ENCODE results near the gene GSX1. TPM values are rescaled to one million over a fixed set of nuclear protein-coding genes. Genes with fewer than 3 reads are reported as not detected.
"Not testable (repeated sequence)": the region's sequence is repeated elsewhere in the genome, so short reads cannot be mapped to it uniquely, and the experiment has no call there.

GSX1 gene
- not detected in 2 replicates for total RNA-seq

GRCh38 chr13:27792393-27793218 lies at the start of gene GSX1:
Gene GSX1 (plus strand): TSS chr13:27792483. CDS start chr13:27792691, 208 bp downstream.
- DNase-seq (ENCODE audit: low read depth, low spot score): peak; percentile 45

- DNase-seq (ENCODE audit: low read depth, low spot score): no peak
Measured at GRCh38 chr13:27744801-27745200, 47.5 kb upstream of the GSX1 start.

GRCh38 chr13:27745301-27745700 lies 47.0 kb upstream of the GSX1 start:
- no peak for DNase-seq (ENCODE audit: low read depth, low spot score)

GRCh38 chr13:27748143-27748542 lies 44.1 kb upstream of the GSX1 start:
- DNase-seq (ENCODE audit: low read depth, low spot score): not testable (repeated sequence)

DNA sequence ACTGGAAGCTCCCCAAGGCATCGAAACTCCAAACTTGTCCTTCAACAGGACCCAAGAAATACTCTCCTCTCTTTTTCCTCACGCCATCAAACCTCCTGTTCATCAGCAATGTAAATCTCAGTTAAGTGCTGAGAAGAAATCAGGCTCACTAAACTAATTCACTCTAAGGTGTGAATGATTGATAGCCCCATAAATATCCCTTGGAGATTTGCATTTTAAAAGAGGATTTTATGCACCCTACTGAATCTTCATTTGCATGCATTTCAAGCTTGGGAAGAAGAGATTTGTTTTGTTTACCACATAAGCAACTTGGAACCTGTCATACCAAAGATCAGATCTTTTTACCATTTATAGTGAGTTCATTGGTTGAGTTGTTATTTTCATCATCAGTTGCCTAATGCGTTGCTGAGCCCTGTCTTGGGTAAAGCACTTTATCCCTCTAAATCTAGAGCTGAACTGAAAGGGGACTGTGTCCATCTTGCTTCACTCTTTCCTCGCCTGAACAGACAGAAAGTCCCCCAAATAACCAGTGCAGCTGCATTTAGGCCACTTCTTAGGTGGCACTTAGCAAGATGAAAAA lies 40.2 kb upstream of the GSX1 start:
- no peak for DNase-seq (ENCODE audit: low read depth, low spot score)

DNA sequence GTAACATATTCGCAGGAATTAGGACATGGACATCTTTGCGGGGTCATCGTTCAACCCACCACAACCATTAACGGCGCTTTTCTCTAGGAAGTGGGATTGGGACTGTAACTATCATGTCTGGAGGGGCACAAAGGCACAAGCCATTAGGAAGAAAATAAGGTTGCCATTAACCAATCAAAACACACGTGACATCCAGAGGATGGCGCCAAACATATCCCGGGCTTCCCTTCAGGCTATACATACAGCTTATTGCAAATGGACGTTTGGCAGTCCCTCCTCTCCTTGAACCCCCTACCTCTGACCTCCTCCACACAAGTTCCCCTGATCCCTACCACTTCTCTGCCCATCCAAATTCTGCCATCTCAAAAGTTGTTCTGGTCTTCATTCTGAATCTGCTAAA lies 26.6 kb upstream of the GSX1 start:
- DNase-seq (ENCODE audit: low read depth, low spot score): no peak

DNA sequence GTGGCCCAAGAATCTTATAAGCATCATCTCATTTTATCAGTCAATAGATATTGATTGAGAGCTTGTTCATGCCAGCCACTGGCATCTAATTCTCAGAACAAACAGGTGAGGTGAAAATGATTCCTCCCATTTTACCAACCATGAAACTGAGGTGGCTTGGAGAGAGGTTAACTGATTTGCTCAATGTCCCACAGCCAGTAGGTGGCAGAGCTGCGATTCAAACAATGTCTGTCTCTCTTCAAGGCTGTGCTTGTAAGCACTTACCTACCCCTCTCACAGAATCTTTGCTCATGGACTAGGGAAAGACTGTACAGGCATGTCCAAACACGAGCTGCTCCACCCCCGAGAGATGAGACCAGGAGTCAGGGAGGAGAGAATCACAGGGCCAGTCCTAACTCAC lies 21.5 kb upstream of the GSX1 start:
- no peak for DNase-seq (ENCODE audit: low read depth, low spot score)

DNA sequence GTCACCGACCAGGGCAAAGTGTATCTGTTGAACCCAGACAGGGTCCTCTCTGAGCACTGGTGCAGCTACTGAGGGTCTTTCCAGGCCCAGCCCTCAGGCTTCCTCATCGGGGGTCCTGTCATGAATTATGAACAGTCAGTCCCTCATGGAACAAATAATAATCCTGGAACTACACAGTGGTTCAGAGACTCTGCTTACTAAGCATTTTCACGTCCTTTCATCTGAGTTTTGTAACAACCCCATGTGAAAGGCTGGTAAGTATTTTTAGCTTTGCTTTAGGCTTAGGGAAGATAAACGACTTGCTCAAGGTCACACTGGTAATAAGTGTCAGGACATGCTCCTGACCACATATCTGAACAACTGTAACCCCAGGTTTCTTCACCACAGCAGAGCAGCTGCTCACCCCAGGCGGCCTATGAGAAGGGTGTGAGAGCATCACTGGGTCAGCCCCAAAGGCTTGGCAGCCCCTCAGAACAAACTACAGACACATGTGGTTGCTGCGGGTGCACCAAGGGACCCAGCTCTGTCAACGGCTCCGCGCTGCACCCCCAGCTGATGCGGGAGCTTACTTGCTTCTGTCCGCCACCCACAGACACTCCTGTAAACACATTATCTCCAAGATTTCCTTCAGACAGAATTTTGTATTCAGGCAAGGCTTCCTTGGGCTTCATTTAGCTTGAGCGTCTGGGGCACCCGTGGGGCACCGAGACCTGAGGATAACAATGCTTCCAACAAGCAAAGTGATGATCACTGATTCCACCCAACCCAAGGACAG lies 19.4 kb upstream of the GSX1 start:
- no peak for DNase-seq (ENCODE audit: low read depth, low spot score)

GRCh38 chr13:27774169-27774568 lies 18.1 kb upstream of the GSX1 start:
- no peak for DNase-seq (ENCODE audit: low read depth, low spot score)

- no peak for DNase-seq (ENCODE audit: low read depth, low spot score)
Measured at GRCh38 chr13:27774651-27775050, 17.6 kb upstream of the GSX1 start.

DNA sequence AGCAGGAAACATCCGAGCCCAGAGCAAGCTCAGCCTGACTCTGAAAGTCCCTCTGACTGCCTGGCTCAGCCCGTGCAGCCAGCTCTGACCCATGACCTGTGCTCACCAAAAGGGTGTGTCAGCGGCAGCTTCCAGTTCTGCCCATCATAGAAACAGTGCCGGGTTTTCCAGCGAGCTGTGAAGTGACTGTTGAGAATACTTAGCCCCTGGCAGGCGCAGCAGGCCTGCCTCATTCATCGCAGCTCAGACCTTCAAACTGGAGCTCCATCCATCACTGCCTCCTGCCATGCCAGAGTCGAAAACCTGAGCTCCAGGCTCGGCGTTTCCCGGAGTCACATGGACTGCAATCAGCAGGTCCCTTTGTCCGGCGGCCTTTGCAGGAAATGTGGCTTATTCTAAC lies 16.3 kb upstream of the GSX1 start:
- no peak for DNase-seq (ENCODE audit: low read depth, low spot score)

GRCh38 chr13:27782151-27782550 lies 10.1 kb upstream of the GSX1 start:
- DNase-seq (ENCODE audit: low read depth, low spot score): no peak

- no peak for DNase-seq (ENCODE audit: low read depth, low spot score)
Measured at GRCh38 chr13:27783111-27783510, 9.2 kb upstream of the GSX1 start.

- DNase-seq (ENCODE audit: low read depth, low spot score): no peak
Measured at GRCh38 chr13:27788271-27788670, 4.0 kb upstream of the GSX1 start.

GRCh38 chr13:27789153-27789494 lies 3.2 kb upstream of the GSX1 start:
- DNase-seq (ENCODE audit: low read depth, low spot score): no peak

DNA sequence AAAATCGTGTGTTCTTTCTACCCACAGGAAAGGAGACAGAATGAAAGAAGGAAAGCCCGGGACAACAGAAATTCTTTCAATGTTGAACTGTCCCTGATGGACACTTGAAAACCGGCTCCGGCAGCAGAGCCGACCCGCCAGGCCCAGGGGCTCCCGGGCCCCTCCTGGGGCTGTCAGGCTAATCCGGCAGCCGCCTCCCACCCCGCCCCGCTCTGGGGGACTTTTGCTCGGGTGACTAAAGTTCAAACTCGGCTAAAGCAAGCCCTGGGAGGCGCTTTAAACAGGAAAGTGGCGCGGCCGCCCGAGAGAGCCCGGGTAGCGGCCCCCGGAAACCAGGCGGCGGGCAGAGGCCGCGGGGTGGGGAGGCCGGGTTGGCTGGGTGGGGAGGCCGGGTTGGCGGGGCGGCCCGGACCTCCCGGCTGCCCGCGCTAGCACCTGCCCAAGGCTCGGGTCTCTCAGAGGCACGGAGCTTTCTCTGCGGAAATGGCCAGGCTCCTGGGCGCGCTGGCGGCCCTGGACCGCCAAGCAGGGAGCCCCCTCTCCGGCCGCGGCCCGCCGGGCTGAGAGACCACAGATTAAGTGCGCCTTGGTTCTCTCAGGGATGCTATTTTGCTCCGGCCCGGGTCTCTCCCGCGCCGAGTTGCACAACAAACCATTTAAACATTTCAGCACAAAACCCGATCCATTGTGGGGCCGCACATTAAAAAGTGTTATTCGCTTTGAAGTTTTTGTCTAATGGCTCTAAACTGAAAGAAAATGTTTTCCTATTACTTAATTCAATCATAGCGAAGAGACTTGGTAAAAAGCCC lies 2.6 kb upstream of the GSX1 start:
- no peak for DNase-seq (ENCODE audit: low read depth, low spot score)

DNA sequence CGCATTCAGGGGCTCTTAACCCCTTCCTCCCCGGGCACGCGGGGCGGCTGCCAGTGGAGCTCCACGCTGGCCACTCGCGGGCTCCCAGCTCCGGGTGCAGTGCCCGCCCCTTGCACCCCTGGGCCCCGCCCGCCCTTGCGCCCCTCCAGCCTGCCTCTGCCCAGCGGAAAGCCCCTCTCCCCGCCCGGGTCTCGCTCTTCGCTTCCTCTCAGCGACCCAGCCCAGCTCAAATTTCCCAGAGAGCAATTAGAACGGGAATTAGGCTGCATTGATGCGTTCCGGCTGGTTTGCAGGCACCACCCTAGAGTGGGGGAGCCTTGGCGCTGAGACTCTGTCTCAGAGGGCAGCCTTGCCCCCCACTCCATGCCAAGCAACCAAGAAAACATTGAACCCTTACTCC lies 1.8 kb upstream of the GSX1 start:
- no peak for DNase-seq (ENCODE audit: low read depth, low spot score)

DNA sequence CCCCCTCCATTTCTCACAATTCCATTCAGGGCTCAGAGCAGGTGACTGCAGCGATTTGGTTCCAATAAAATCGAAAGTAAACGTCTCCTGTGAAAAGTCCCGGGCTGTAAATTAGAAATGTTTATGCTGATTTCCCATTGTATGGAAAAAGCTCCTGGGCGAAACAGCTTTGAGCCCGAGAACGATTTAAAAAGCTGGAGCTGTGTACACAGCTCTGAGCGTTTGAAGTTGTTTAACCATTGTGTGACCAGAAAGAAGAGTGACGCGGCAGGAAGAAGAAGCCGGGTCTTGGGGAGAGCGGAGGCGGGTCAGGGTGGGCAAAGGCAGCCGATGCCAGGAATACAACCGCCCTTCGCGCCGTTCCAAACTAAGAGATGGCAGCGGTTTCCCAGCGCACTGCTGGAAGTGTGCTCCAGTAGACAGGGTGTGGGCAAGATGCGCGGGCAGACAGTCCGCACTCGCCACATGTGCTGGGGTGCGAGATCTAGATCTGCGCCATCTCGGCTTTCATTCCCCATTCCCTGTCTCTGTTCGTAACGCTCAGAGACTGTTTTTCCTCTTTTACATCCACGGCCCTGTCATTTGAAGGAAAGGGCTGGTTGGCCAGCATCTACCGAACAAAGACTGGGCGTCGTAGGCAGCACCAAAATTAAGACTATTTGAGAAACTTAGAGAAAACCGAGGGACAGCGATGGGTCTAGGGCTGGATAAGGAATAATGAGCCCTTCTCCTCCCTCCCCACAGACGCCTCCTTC lies 960 bp upstream of the GSX1 start:
- DNase-seq (ENCODE audit: low read depth, low spot score): no peak

DNA sequence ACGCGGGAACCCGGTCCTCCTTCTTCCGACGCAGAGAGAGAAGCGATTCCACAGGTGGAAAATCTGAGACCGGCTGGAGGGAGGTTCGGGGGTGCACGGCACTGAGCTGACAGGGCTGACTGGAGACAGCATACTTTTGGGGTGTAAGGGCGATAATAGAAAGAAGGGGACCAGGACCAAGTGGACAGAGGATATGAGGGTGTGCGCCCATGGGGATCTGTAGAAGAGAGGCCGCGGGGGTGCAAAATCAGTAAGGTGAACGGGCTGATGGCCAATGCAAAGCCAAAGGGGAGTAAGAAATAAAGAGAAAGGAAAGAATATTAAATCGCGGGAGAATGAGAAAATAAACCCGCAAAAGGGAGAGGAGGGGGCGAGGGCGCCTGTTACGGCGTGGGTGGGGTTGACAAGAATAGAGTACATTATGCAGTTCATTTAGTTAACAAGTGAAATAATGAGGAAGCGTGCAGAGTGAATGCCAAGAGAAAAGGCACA lies 336 bp upstream of the GSX1 start:
- DNase-seq (ENCODE audit: low read depth, low spot score): no peak

- no peak for DNase-seq (ENCODE audit: low read depth, low spot score)
Measured at GRCh38 chr13:27793507-27794367, 1.5 kb downstream of the GSX1 start.

All from pulmonary artery endothelial cell (primary cell).